GM23338 (cell line): ENCODE measurements around the gene POLE. TPM values are rescaled to one million over a fixed set of nuclear protein-coding genes. Genes with fewer than 3 reads are reported as not detected.

Source experiments
- CREB1 ChIP-seq: fragments of 250-450 bp; sonication (Bioruptor Pico); IDR thresholded peaks from 2 replicates; pipeline ENCODE4 v1.5.0; 2020; ENCODE audit warnings: low read depth, mild to moderate bottlenecking, moderate library complexity
- CTCF ChIP-seq, 2 experiments: fragments of 200-600 bp in 1 of 2; sonication (generic) in 1 of 2; conservative IDR thresholded peaks; 2 replicates each; pipeline versions ENCODE4 v1.5.1 to v1.6.1; 2016 to 2017; ENCODE audit warnings: antibody characterized with exemption in 2 of 2, low read depth in 2 of 2, mild to moderate bottlenecking in 2 of 2, moderate library complexity in 1 of 2
- ETS1 ChIP-seq: IDR thresholded peaks from 2 replicates; pipeline ENCODE4 v1.6.1; 2016; ENCODE audit warnings: antibody characterized with exemption
- EZH2phosphoT487 ChIP-seq: fragments of 200-600 bp; sonication (generic); IDR thresholded peaks from one replicate; pipeline ENCODE4 v1.8.1; 2018; ENCODE audit warnings: antibody characterized with exemption; ENCODE audit not compliant: unreplicated experiment
- NANOG ChIP-seq: IDR thresholded peaks from 2 replicates; pipeline ENCODE4 v1.6.1; 2016; ENCODE audit warnings: antibody characterized with exemption, borderline replicate concordance
- STAT1 ChIP-seq: IDR thresholded peaks from one replicate; pipeline ENCODE4 v1.6.1; 2016; ENCODE audit warnings: antibody characterized with exemption; ENCODE audit not compliant: unreplicated experiment
- ZNF114 ChIP-seq: fragments of 250-450 bp; sonication (Bioruptor Pico); IDR thresholded peaks from 2 replicates; pipeline ENCODE4 v1.5.0; 2020; ENCODE audit warnings: mild to moderate bottlenecking, moderate library complexity
- ZNF331 ChIP-seq: fragments of 250-450 bp; sonication (Bioruptor Pico); IDR thresholded peaks from 2 replicates; pipeline ENCODE4 v1.5.0; 2020; ENCODE audit warnings: low read depth, mild to moderate bottlenecking, moderate library complexity
- ZNF462 ChIP-seq: fragments of 250-450 bp; sonication (Bioruptor Pico); IDR thresholded peaks from 2 replicates; pipeline ENCODE4 v1.5.0; 2020; ENCODE audit warnings: mild to moderate bottlenecking, moderate library complexity
- polyA plus RNA-seq: library from polyadenylated mRNA; unstranded; fragments of >200 nt; fragmentation: Nextera tagmentation; extraction: Ambion mirVana; gene quantifications from 2 replicates; pipeline ENCODE4 v1.2.1, GENCODE V29; 2016
- total RNA-seq: library from RNA; depleted of rRNA; stranded (reverse); fragments of >200 nt; shearing (Covaris generic); gene quantifications from 2 replicates; pipeline ENCODE4 v1.2.3, GENCODE V29; 2014

Gene POLE
- total and polyA plus RNA-seq, 2 experiments from 2014 or later, result 33.6 to 125 TPM

GRCh38 chr12:132724506-132725241 is 37.5 kb upstream of the POLE start (continued):
- TF ChIP-seq ZNF462 (no peak), CTCF (conservative IDR thresholded peaks at IDR 0.05; ENCODE audit: low read depth in 2 of 2) (no peak), EZH2phosphoT487 (no peak), ETS1 (no peak), STAT1 (no peak), ZNF114 (CRISPR knock-in tag) (no peak), CREB1 (CRISPR knock-in tag) (no peak), NANOG (no peak), ZNF331 (CRISPR knock-in tag) (no peak)
